GM13976 (cell line): ENCODE measurements around the gene GRID1.

Experiments
- DNase-seq: peaks from one replicate; pipeline ENCODE4 v3.0.0; 2012; ENCODE audit warnings: low spot score
- CTCF ChIP-seq: IDR thresholded peaks from 2 replicates; pipeline ENCODE4 v1.5.1; 2012; ENCODE audit warnings: borderline replicate concordance, mild to moderate bottlenecking; ENCODE audit not compliant: insufficient read depth; ENCODE audit errors: extremely low read depth, missing control alignments, control extremely low read depth
- in situ Hi-C: fragments of 300-500 bp; cut with MboI; formaldehyde crosslinking; loops from one replicate; pipeline ENCODE4 v1.12.0; 2022; ENCODE audit warnings: low sequenced_read_pairs, mixed read lengths, inconsistent platforms; ENCODE audit not compliant: unreplicated experiment

Gene GRID1

GRCh38 chr10:86137561-86137960, 229.0 kb downstream of the GRID1 start:
- no peak for DNase-seq
- no peak for TF ChIP-seq CTCF
- in situ Hi-C loops: no loop called here

- no peak for TF ChIP-seq CTCF
- DNase-seq: no peak
- in situ Hi-C loops: no loop called here
These were observed 229.7 kb downstream of the GRID1 start for GRCh38 chr10:86136934-86137333.

GRCh38 chr10:86135191-86135590, 231.4 kb downstream of the GRID1 start:
- DNase-seq: no peak
- TF ChIP-seq CTCF: no peak
- in situ Hi-C loops: no loop called here

GRCh38 chr10:86130737-86131475, 235.7 kb downstream of the GRID1 start:
- no peak for DNase-seq
- in situ Hi-C loops: no loop called here
- no peak for TF ChIP-seq CTCF

- DNase-seq: no peak
- TF ChIP-seq CTCF: no peak
- in situ Hi-C loops: no loop called here
These were observed 236.6 kb downstream of the GRID1 start for GRCh38 chr10:86130041-86130440.

GRCh38 chr10:86128360-86128759, 238.2 kb downstream of the GRID1 start:
- in situ Hi-C loops: no loop called here
- no peak for DNase-seq
- no peak for TF ChIP-seq CTCF

GRCh38 chr10:86127274-86127819, 239.2 kb downstream of the GRID1 start:
- in situ Hi-C loops: no loop called here
- no peak for DNase-seq

More at GRCh38 chr10:86127274-86127819, 239.2 kb downstream of the GRID1 start:
- TF ChIP-seq CTCF: no peak
